GM12878 (cell line): ENCODE results near the gene KATNBL1.

Experiments used
- POLR2AphosphoS5 ChIP-seq: IDR thresholded peaks from 2 replicates; pipeline ENCODE4 v1.6.1; 2011; ENCODE audit warnings: mild to moderate bottlenecking, low read length, inconsistent platforms
- TF ChIP-seq, protein P1 (sequence below), 3 experiments: IDR thresholded peaks in 2 of 3; conservative IDR thresholded peaks in 1 of 3; 2 replicates each; pipeline ENCODE4 v1.5.1; 2011; ENCODE audit warnings: low read depth in 3 of 3, low read length in 3 of 3, mild to moderate bottlenecking in 3 of 3, control low read depth in 2 of 3, moderate library complexity in 2 of 3, inconsistent platforms in 1 of 3, mixed read lengths in 1 of 3; ENCODE audit not compliant: control insufficient read depth in 2 of 3, insufficient read depth in 1 of 3; ENCODE audit errors: extremely low read depth in 1 of 3

DNA sequence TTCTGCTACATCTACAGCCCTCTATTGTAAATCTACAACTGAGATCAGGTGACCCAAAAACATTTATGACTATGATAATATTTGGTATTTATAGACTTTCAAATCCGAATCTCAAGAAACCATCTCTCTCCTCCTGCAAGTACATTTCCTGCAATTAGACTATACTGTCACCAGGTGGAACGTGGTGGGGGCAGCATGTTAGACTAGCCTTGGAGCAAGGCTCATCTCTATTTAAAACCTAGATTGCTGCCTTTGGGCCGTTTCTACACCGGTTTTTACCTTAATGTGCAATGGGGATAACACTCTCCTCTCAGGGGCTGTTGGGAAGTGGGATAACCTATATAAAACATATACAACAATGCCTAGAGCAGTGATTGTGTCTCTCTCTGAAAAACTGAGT, 3.8 kb upstream of the KATNBL1 start:
- TF ChIP-seq POLR2AphosphoS5 = no peak
- TF ChIP-seq, protein P1, sequence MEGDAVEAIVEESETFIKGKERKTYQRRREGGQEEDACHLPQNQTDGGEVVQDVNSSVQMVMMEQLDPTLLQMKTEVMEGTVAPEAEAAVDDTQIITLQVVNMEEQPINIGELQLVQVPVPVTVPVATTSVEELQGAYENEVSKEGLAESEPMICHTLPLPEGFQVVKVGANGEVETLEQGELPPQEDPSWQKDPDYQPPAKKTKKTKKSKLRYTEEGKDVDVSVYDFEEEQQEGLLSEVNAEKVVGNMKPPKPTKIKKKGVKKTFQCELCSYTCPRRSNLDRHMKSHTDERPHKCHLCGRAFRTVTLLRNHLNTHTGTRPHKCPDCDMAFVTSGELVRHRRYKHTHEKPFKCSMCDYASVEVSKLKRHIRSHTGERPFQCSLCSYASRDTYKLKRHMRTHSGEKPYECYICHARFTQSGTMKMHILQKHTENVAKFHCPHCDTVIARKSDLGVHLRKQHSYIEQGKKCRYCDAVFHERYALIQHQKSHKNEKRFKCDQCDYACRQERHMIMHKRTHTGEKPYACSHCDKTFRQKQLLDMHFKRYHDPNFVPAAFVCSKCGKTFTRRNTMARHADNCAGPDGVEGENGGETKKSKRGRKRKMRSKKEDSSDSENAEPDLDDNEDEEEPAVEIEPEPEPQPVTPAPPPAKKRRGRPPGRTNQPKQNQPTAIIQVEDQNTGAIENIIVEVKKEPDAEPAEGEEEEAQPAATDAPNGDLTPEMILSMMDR (IDR thresholded peaks at IDR 0.05 in 2 of 3, conservative IDR thresholded peaks at IDR 0.05 in 1 of 3; ENCODE audit: control insufficient read depth in 2 of 3, extremely low read depth in 1 of 3, insufficient read depth in 1 of 3, low read depth in 3 of 3, low read length in 3 of 3) = no peak
